H1 (cell line): ENCODE data around the gene SENP6. TPM values are rescaled to one million over a fixed set of nuclear protein-coding genes. Genes with fewer than 3 reads are reported as not detected.

Experiments used
- CTCF ChIA-PET: fragments of 300-600 bp; sonication (Branson Sonifier 250); formaldehyde crosslinking; loops from one replicate; lab custom pipeline; 2021; ENCODE audit not compliant: partially characterized antibody; lab: Charles Lee
- POLR2A ChIA-PET: fragments of 300-600 bp; sonication (Branson Sonifier 250); formaldehyde crosslinking; loops from one replicate; lab custom pipeline; 2021; ENCODE audit warnings: inconsistent platforms; ENCODE audit not compliant: partially characterized antibody; lab: Charles Lee
- DNase-seq, 2 experiments: peaks; one replicate each; pipeline versions ENCODE4 v3.0.0 to v3.0.0-alpha.2; 2010 to 2022; ENCODE audit warnings: low spot score in 2 of 2, low read depth in 1 of 2, mixed read lengths in 1 of 2
- FAIRE-seq: peaks from 2 replicates; lab custom pipeline; 2011; peaks lifted over from hg19 to GRCh38; lab: Jason Lieb, UNC
- H2AFZ ChIP-seq: 2 replicates; pipeline ENCODE4 v1.8.1; 2012; ENCODE audit warnings: low read length, inconsistent platforms
- H2AK5ac ChIP-seq: 2 replicates; pipeline ENCODE4 v1.6.1; 2013; ENCODE audit warnings: low read depth, low read length
- H2BK120ac ChIP-seq: replicated peaks from 2 replicates; pipeline ENCODE3; 2013; ENCODE audit warnings: low read depth, low read length, inconsistent platforms
- H2BK12ac ChIP-seq: 2 replicates; pipeline ENCODE4 v1.6.1; 2013; ENCODE audit warnings: low read depth, low read length
- H2BK15ac ChIP-seq: 2 replicates; pipeline ENCODE4 v1.6.1; 2013; ENCODE audit warnings: low read length
- H2BK20ac ChIP-seq: 2 replicates; pipeline ENCODE4 v1.6.1; 2013; ENCODE audit warnings: low read length
- H2BK5ac ChIP-seq: 2 replicates; pipeline ENCODE4 v1.6.1; 2013; ENCODE audit warnings: low read depth, low read length
- H3K14ac ChIP-seq: 2 replicates; pipeline ENCODE4 v1.6.1; 2013; ENCODE audit warnings: inconsistent platforms; ENCODE audit not compliant: insufficient read length
- H3K18ac ChIP-seq: 2 replicates; pipeline ENCODE4 v1.6.1; 2013; ENCODE audit warnings: low read length; ENCODE audit errors: extremely low read depth
- H3K23ac ChIP-seq: 2 replicates; pipeline ENCODE4 v1.6.1; 2013; ENCODE audit warnings: inconsistent platforms; ENCODE audit not compliant: insufficient read length
- H3K23me2 ChIP-seq: 2 replicates; pipeline ENCODE4 v1.6.1; 2013; ENCODE audit warnings: low read depth, low read length
- H3K27ac ChIP-seq: 2 replicates; pipeline ENCODE4 v1.6.1; 2011; ENCODE audit warnings: low read depth, low read length, inconsistent platforms
- H3K27me3 ChIP-seq, 4 experiments: replicated peaks in 1 of 4; 1 replicate in 1 of 4; 2 replicates in 3 of 4; pipeline versions ENCODE4 v1.6.1 to v1.8.1; 2011 to 2013; ENCODE audit warnings: low read length in 3 of 4, mild to moderate bottlenecking in 3 of 4, inconsistent platforms in 2 of 4, mixed read lengths in 2 of 4, moderate library complexity in 1 of 4; ENCODE audit not compliant: control insufficient read depth in 3 of 4, insufficient read depth in 3 of 4; ENCODE audit errors: extremely low read depth in 1 of 4
- H3K36me3 ChIP-seq, 4 experiments: 2 replicates each; pipeline versions ENCODE4 v1.6.1 to v1.8.1; 2011 to 2013; ENCODE audit warnings: mild to moderate bottlenecking in 4 of 4, low read length in 3 of 4, moderate library complexity in 2 of 4, control low read depth in 1 of 4, inconsistent platforms in 1 of 4; ENCODE audit not compliant: insufficient read depth in 4 of 4, control insufficient read depth in 2 of 4
- H3K4ac ChIP-seq: replicated peaks from 2 replicates; pipeline ENCODE3; 2013; ENCODE audit warnings: low read length, low read depth, mixed read lengths, inconsistent platforms; ENCODE audit not compliant: insufficient read length
- H3K4me1 ChIP-seq, 4 experiments: replicated peaks in 1 of 4; 1 replicate in 1 of 4; 2 replicates in 3 of 4; pipeline versions ENCODE4 v1.6.1 to v1.8.1; 2011 to 2013; ENCODE audit warnings: low read length in 3 of 4, inconsistent platforms in 2 of 4, mixed read lengths in 1 of 4; ENCODE audit not compliant: insufficient read depth in 4 of 4, control insufficient read depth in 3 of 4
- H3K4me2 ChIP-seq, 2 experiments: 2 replicates each; pipeline versions ENCODE4 v1.6.1 to v1.8.1; 2011 to 2013; ENCODE audit warnings: low read depth in 2 of 2, low read length in 2 of 2, control low read depth in 1 of 2, inconsistent platforms in 1 of 2, mild to moderate bottlenecking in 1 of 2; ENCODE audit not compliant: insufficient read depth in 1 of 2
- H3K4me3 ChIP-seq, 4 experiments: fragments of 200-600, 300-600 bp in 1 of 4; sonication (generic), shearing (Covaris generic), sonication (Bioruptor Twin) in 1 of 4; 2 replicates each; pipeline versions ENCODE4 v1.5.1 to v1.8.1; 2011 to 2016; ENCODE audit warnings: low read length in 4 of 4, low read depth in 3 of 4, control low read depth in 2 of 4, inconsistent platforms in 2 of 4, mild to moderate bottlenecking in 2 of 4, mixed read lengths in 1 of 4, moderate library complexity in 1 of 4; ENCODE audit not compliant: insufficient read depth in 2 of 4; ENCODE audit errors: extremely low read depth in 1 of 4
- H3K56ac ChIP-seq: replicated peaks from 2 replicates; pipeline ENCODE3; 2013; ENCODE audit warnings: low read depth, mild to moderate bottlenecking, mixed read lengths, low read length, inconsistent platforms; ENCODE audit not compliant: insufficient read length
- H3K79me1 ChIP-seq: 2 replicates; pipeline ENCODE4 v1.6.1; 2013; ENCODE audit warnings: low read depth, low read length, control low read depth
- H3K79me2 ChIP-seq, 2 experiments: 2 replicates each; pipeline versions ENCODE4 v1.6.1 to v1.8.1; 2012 to 2013; ENCODE audit warnings: low read length in 2 of 2, mild to moderate bottlenecking in 2 of 2, inconsistent platforms in 1 of 2; ENCODE audit not compliant: insufficient read depth in 2 of 2, control insufficient read depth in 1 of 2
- H3K9ac ChIP-seq, 4 experiments: replicated peaks in 1 of 4; 1 replicate in 1 of 4; 2 replicates in 3 of 4; pipeline versions ENCODE4 v1.6.1 to v1.8.1; 2011 to 2013; ENCODE audit warnings: low read depth in 3 of 4, low read length in 3 of 4, control low read depth in 2 of 4, mild to moderate bottlenecking in 2 of 4, moderate library complexity in 2 of 4, inconsistent platforms in 1 of 4; ENCODE audit errors: extremely low read depth in 1 of 4
- H3K9me3 ChIP-seq, 2 experiments: 2 replicates each; pipeline versions ENCODE4 v1.6.1 to v1.8.1; 2012 to 2013; ENCODE audit warnings: mild to moderate bottlenecking in 2 of 2, moderate library complexity in 2 of 2, control low read depth in 1 of 2, inconsistent platforms in 1 of 2, low read depth in 1 of 2, low read length in 1 of 2, mixed read lengths in 1 of 2; ENCODE audit not compliant: insufficient read depth in 2 of 2
- H4K20me1 ChIP-seq, 2 experiments: replicated peaks in 1 of 2; 2 replicates each; pipeline versions ENCODE3 to v1.8.1; 2011 to 2013; ENCODE audit warnings: inconsistent platforms in 2 of 2, low read length in 2 of 2, mild to moderate bottlenecking in 1 of 2; ENCODE audit not compliant: insufficient read depth in 2 of 2, control insufficient read depth in 1 of 2
- H4K5ac ChIP-seq: 2 replicates; pipeline ENCODE4 v1.6.1; 2013; ENCODE audit warnings: low read length, low read depth, mixed read lengths, inconsistent platforms; ENCODE audit not compliant: insufficient read length
- H4K8ac ChIP-seq: 2 replicates; pipeline ENCODE4 v1.8.0; 2013; ENCODE audit warnings: mild to moderate bottlenecking, moderate library complexity, low read length, inconsistent platforms; ENCODE audit not compliant: insufficient read depth; ENCODE audit errors: extremely low read depth
- H4K91ac ChIP-seq: replicated peaks from 2 replicates; pipeline ENCODE3; 2013; ENCODE audit warnings: low read length, mixed read lengths, inconsistent platforms; ENCODE audit not compliant: insufficient read length
- CREB1 ChIP-seq: IDR thresholded peaks from 2 replicates; pipeline ENCODE4 v1.6.1; 2012; ENCODE audit warnings: inconsistent platforms
- HDAC2 ChIP-seq, 2 experiments: fragments of 300-600 bp in 1 of 2; sonication (generic) in 1 of 2; IDR thresholded peaks; 2 replicates each; pipeline ENCODE4 v1.6.1; 2011 to 2012; ENCODE audit warnings: low read depth in 2 of 2, low read length in 2 of 2, mild to moderate bottlenecking in 2 of 2, moderate library complexity in 2 of 2, borderline replicate concordance in 1 of 2, inconsistent platforms in 1 of 2
- KDM4A ChIP-seq: IDR thresholded peaks from one replicate; pipeline ENCODE4 v1.7.1; 2012; ENCODE audit warnings: low read depth, mild to moderate bottlenecking, moderate library complexity, low read length, inconsistent platforms; ENCODE audit not compliant: severe bottlenecking
- NANOG ChIP-seq: IDR thresholded peaks from 2 replicates; pipeline ENCODE4 v1.6.1; 2011; ENCODE audit warnings: low read length, low read depth, mild to moderate bottlenecking, inconsistent platforms; ENCODE audit not compliant: insufficient read depth, poor library complexity, severe bottlenecking
- PHF8 ChIP-seq: fragments of 200-600 bp; sonication (generic); conservative IDR thresholded peaks from 2 replicates; pipeline ENCODE4 v1.7.1; 2012; ENCODE audit warnings: low read depth, mild to moderate bottlenecking, inconsistent platforms, low read length, moderate library complexity
- POLR2A ChIP-seq, 2 experiments: IDR thresholded peaks; 1 replicate in 1 of 2; 2 replicates in 1 of 2; pipeline ENCODE4 v1.6.1; 2011; ENCODE audit warnings: low read depth in 2 of 2, low read length in 2 of 2, mild to moderate bottlenecking in 2 of 2; ENCODE audit errors: control extremely low read depth in 1 of 2
- POLR2AphosphoS5 ChIP-seq: IDR thresholded peaks from 2 replicates; pipeline ENCODE4 v1.6.1; 2011; ENCODE audit warnings: low read depth, low read length
- SIN3A ChIP-seq, 2 experiments: IDR thresholded peaks in 1 of 2; conservative IDR thresholded peaks in 1 of 2; 2 replicates each; pipeline ENCODE4 v1.6.1; 2011 to 2012; ENCODE audit warnings: low read length in 2 of 2, improper control_type of control experiment in 1 of 2, low read depth in 1 of 2, mild to moderate bottlenecking in 1 of 2
- TAF1 ChIP-seq: IDR thresholded peaks from 2 replicates; pipeline ENCODE4 v1.6.1; 2011; ENCODE audit warnings: mild to moderate bottlenecking, low read depth, low read length
- TBP ChIP-seq: IDR thresholded peaks from 2 replicates; pipeline ENCODE4 v1.6.1; 2011; ENCODE audit warnings: low read depth, low read length, improper control_type of control experiment
- WGBS, 2 experiments: shearing (Covaris generic) in 1 of 2; methylation state at CpG; one replicate each; pipeline versions ENCODE4 v1.1.6 to v1.1.7; 2013 to 2015; ENCODE audit warnings: low lambda C conversion rate in 2 of 2, mixed read lengths in 2 of 2, inconsistent platforms in 1 of 2, low coverage in 1 of 2, missing lambda C conversion rate in 1 of 2; ENCODE audit not compliant: insufficient replicate concordance in 2 of 2, insufficient coverage in 1 of 2, insufficient read length in 1 of 2; ENCODE audit errors: extremely low coverage in 1 of 2, missing lambda C conversion rate in 1 of 2; 5-methylcytosine and 5-hydroxymethylcytosine counted together
- polyA plus RNA-seq, 7 experiments: library from polyadenylated mRNA; depleted of rRNA in 3 of 7; stranded (reverse) in 5 of 7; unstranded in 2 of 7; fragments of >200 nt in 5 of 7; fragments of 200-250 nt in 2 of 7; gene quantifications; 1 replicate in 5 of 7; 2 replicates in 1 of 7; 4 replicates in 1 of 7; pipeline versions ENCODE4 v1.2.1 to v1.2.3, GENCODE V29; 2011 to 2013; ENCODE audit warnings: missing spikeins in 2 of 7, mixed read lengths in 2 of 7
- total RNA-seq: library from RNA; stranded (reverse); fragmentation: NEBNext Ultra II Directional; extraction: Animal tissue kit (Norgen Biotek cat#: 25700); gene quantifications from 2 replicates; pipeline ENCODE4 v1.2.1, GENCODE V29; 2021

SENP6 gene
- total and polyA plus RNA-seq, 2 of the 8 experiments (the other 6 are each of a cell fraction or from before 2014, with no cell fraction given) = 13.8 to 103 TPM

GRCh38 chr6:75748743-75749538, 147.3 kb downstream of the SENP6 start, which contains the start of gene MYO6:
TSS of gene MYO6 (plus strand) at chr6:75749239. CDS start at chr6:75817548, 68,309 bp downstream.
- Histone ChIP-seq H4K5ac (peak within 1 kb of the TSS; percentile 89), H3K14ac (peak within 1 kb of the TSS; percentile 96), H4K91ac (peak within 1 kb of the TSS; percentile 85), H2BK15ac (peak within 1 kb of the TSS; percentile 66; the same call in 1 of the 2 replicates), H3K56ac (peak within 1 kb of the TSS; percentile 77), H2BK5ac (peak within 1 kb of the TSS; percentile 93), H3K79me2 (no peaks in the 10 kb centered on the region), H2BK20ac (no peak within 1 kb of the TSS), H3K4me3 (peak within 1 kb of the TSS; percentile 77 to 94 (median 87)), H4K8ac (peak within 1 kb of the TSS; percentile 99; the same call in 1 of the 2 replicates), H2BK12ac (peak within 1 kb of the TSS; percentile 99), H3K9me3 (no peaks in the 10 kb centered on the region), H2AK5ac (no peak within 1 kb of the TSS), H3K4me2 (peak within 1 kb of the TSS; percentile 68 to 72), H3K23me2 (no peaks in the 10 kb centered on the region; the same call in 1 of the 2 replicates), H2AFZ (peak within 1 kb of the TSS; percentile 99), H3K4ac (peak within 1 kb of the TSS; percentile 59), H3K79me1 (no peaks in the 10 kb centered on the region), H3K27ac (peak within 1 kb of the TSS; percentile 80; the same call in 1 of the 2 replicates), H4K20me1 (no peaks in the 10 kb centered on the region), H3K36me3 (no peaks in the 10 kb centered on the region; a peak in 1 of 8 replicates), H2BK120ac (peak within 1 kb of the TSS; percentile 90), H3K9ac (peak within 1 kb of the TSS; percentile 86 to 95 (median 94)), H3K4me1 (no peaks in the 10 kb centered on the region; a peak in 2 of 7 replicates), H3K27me3 (peaks cover 0 to 3% (median 0%) of the 10 kb centered on the region in 4 experiments; a peak in 2 of 7 replicates), H3K23ac (no peak within 1 kb of the TSS), H3K18ac (peak within 1 kb of the TSS; percentile 95)
- POLR2A ChIA-PET = interaction anchor here (0.6 to 1.5 kb wide), 3 partner anchors 9 to 34 kb away, joined by 3 to 4 read pairs (median 4); no protein-coding TSS in a partner anchor
- 1% methylated on average over 54 of the region's 97 CpGs; no CpG with 5 or more reads in 1 of the 2 experiments for WGBS, 2 experiments
- no peak for FAIRE-seq
- CTCF ChIA-PET = interaction anchor here (0.9 kb wide), 1 partner anchor 9 kb away, joined by 3 read pairs; no protein-coding TSS in a partner anchor
- peak; percentile 36 to 85 for DNase-seq
- TF ChIP-seq CREB1 (peak; percentile 66), PHF8 (peak; percentile 84), TAF1 (peak; percentile 86), TBP (peak; percentile 66), POLR2AphosphoS5 (peak; percentile 87), KDM4A (peak; percentile 92), NANOG (no peak), HDAC2 (IDR thresholded peaks at IDR 0.05; ENCODE audit: borderline replicate concordance in 1 of 2, low read depth in 2 of 2, low read length in 2 of 2) (peak; percentile 16 to 41; a peak in 1 of 4 replicates), POLR2A (IDR thresholded peaks at IDR 0.05; ENCODE audit: control extremely low read depth in 1 of 2, low read depth in 2 of 2, low read length in 2 of 2) (peak in 1 of 2 experiments; percentile 94; a peak in 2 of 3 replicates), SIN3A (conservative IDR thresholded peaks at IDR 0.05 in 1 of 2, IDR thresholded peaks at IDR 0.05 in 1 of 2; ENCODE audit: low read depth in 1 of 2, low read length in 2 of 2) (0 out of 4 replicates have a peak, but pooled peaks of 1 of the 2 experiments have one; percentile 18)
